Astrocyte of the spinal cord (primary cell): ENCODE data around the gene PDK1.

Experiments used
- DNase-seq: peaks from one replicate; pipeline ENCODE4 v3.0.0; 2011; ENCODE audit warnings: low read depth, low spot score
- H3K4me3 ChIP-seq: 2 replicates; pipeline ENCODE4 v1.5.1; 2011; ENCODE audit warnings: low read depth, mild to moderate bottlenecking, low read length, moderate library complexity
- CTCF ChIP-seq: IDR thresholded peaks from 2 replicates; pipeline ENCODE4 v1.5.1; 2012; ENCODE audit warnings: low read depth, mild to moderate bottlenecking, low read length, inconsistent platforms
- in situ Hi-C: cut with HindIII; loops from 2 replicates; pipeline ENCODE4 v1.10.0; 2017; ENCODE audit warnings: low sequenced_read_pairs

Gene PDK1

GRCh38 chr2:172596776-172597175, 40.9 kb downstream of the PDK1 start:
- no peak for DNase-seq
- no peak for TF ChIP-seq CTCF
- no peak overlapping the region for H3K4me3 ChIP-seq
- in situ Hi-C loops: no loop called here

- H3K4me3 ChIP-seq: no peak overlapping the region
- no peak for TF ChIP-seq CTCF
- no peak for DNase-seq
- in situ Hi-C loops: no loop called here
Observed at GRCh38 chr2:172597176-172597842, 41.4 kb downstream of the PDK1 start.

GRCh38 chr2:172599947-172600346, 44.1 kb downstream of the PDK1 start:
- in situ Hi-C loops: no loop called here
- no peak overlapping the region for H3K4me3 ChIP-seq
- no peak for TF ChIP-seq CTCF
- DNase-seq: no peak

GRCh38 chr2:172600557-172601008, 44.7 kb downstream of the PDK1 start:
- in situ Hi-C loops: no loop called here
- DNase-seq: no peak
- no peak for TF ChIP-seq CTCF
- H3K4me3 ChIP-seq: no peak overlapping the region

- no peak for DNase-seq
- no peak for TF ChIP-seq CTCF
- in situ Hi-C loops: no loop called here
- no peak overlapping the region for H3K4me3 ChIP-seq
Observed at GRCh38 chr2:172606285-172606684, 50.4 kb downstream of the PDK1 start.

- TF ChIP-seq CTCF: no peak
- in situ Hi-C loops: no loop called here
- no peak overlapping the region for H3K4me3 ChIP-seq
- no peak for DNase-seq
Observed at GRCh38 chr2:172607379-172607928, 51.6 kb downstream of the PDK1 start.
